ENCODE results near the gene CHP1.

DNA sequence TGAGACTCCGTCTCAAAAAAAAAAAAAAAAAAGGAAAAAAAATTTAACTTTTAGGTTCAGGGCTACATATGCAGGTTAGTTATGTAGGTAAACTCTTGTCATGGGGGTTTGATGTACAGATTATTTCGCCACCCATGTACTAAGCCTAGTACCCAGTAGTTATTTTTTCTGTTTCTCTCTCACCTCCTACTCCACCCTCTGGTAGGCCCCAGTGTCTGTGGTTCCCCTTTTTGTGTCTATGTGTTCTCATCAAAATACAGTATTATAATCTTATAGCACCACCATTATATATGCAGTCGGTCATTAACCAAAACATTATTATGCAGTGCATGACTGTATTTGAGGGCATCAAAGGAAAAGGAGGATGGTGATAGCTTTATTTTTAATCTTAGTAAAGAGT, 47.3 kb downstream of the CHP1 start:
- TF ChIP-seq GTF2F1 (IDR thresholded peaks at IDR 0.05; ENCODE audit: borderline replicate concordance, low read depth, low read length) (no peak), POLR2AphosphoS5 (IDR thresholded peaks at IDR 0.05; ENCODE audit: low read depth, low read length) (no peak), CEBPB (IDR thresholded peaks at IDR 0.05; ENCODE audit: low read depth, low read length) (no peak), POLR2A (IDR thresholded peaks at IDR 0.05; ENCODE audit: control extremely low read depth in 1 of 2, low read depth in 2 of 2, low read length in 2 of 2) (no peak), CBX8 (IDR thresholded peaks at IDR 0.05; ENCODE audit: borderline replicate concordance, low read depth, low read length) (no peak), EP300 (IDR thresholded peaks at IDR 0.05; ENCODE audit: borderline replicate concordance in 1 of 2, low read depth in 2 of 2, low read length in 2 of 2) (no peak)
- TF ChIP-seq, protein P1, sequence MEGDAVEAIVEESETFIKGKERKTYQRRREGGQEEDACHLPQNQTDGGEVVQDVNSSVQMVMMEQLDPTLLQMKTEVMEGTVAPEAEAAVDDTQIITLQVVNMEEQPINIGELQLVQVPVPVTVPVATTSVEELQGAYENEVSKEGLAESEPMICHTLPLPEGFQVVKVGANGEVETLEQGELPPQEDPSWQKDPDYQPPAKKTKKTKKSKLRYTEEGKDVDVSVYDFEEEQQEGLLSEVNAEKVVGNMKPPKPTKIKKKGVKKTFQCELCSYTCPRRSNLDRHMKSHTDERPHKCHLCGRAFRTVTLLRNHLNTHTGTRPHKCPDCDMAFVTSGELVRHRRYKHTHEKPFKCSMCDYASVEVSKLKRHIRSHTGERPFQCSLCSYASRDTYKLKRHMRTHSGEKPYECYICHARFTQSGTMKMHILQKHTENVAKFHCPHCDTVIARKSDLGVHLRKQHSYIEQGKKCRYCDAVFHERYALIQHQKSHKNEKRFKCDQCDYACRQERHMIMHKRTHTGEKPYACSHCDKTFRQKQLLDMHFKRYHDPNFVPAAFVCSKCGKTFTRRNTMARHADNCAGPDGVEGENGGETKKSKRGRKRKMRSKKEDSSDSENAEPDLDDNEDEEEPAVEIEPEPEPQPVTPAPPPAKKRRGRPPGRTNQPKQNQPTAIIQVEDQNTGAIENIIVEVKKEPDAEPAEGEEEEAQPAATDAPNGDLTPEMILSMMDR (IDR thresholded peaks at IDR 0.05; ENCODE audit: control extremely low read depth in 1 of 3, insufficient read depth in 1 of 3, low read depth in 1 of 3, low read length in 3 of 3) = no peak
